ENCODE measurements around the gene ATRNL1. TPM values are rescaled to one million over a fixed set of nuclear protein-coding genes. Genes with fewer than 3 reads are reported as not detected.

The ATRNL1 gene
- total RNA-seq, 2 donors from 2014 or later: 4.1 to 4.5 TPM

- H3K4me3 ChIP-seq: no peak overlapping the region
- H3K4me1 ChIP-seq: no peaks in the 10 kb centered on the region
- H3K27me3 ChIP-seq: no peaks in the 10 kb centered on the region
- no peak overlapping the region for H3K27ac ChIP-seq
- H3K36me3 ChIP-seq: no peaks in the 10 kb centered on the region
- TF ChIP-seq, protein P1, sequence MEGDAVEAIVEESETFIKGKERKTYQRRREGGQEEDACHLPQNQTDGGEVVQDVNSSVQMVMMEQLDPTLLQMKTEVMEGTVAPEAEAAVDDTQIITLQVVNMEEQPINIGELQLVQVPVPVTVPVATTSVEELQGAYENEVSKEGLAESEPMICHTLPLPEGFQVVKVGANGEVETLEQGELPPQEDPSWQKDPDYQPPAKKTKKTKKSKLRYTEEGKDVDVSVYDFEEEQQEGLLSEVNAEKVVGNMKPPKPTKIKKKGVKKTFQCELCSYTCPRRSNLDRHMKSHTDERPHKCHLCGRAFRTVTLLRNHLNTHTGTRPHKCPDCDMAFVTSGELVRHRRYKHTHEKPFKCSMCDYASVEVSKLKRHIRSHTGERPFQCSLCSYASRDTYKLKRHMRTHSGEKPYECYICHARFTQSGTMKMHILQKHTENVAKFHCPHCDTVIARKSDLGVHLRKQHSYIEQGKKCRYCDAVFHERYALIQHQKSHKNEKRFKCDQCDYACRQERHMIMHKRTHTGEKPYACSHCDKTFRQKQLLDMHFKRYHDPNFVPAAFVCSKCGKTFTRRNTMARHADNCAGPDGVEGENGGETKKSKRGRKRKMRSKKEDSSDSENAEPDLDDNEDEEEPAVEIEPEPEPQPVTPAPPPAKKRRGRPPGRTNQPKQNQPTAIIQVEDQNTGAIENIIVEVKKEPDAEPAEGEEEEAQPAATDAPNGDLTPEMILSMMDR (IDR thresholded peaks at IDR 0.05): no peak
- no peaks in the 10 kb centered on the region for H3K9me3 ChIP-seq
- DNase-seq (ENCODE audit: low spot score): no peak
Observed at GRCh38 chr10:115606086-115606485, 512.9 kb downstream of the ATRNL1 start.

DNA sequence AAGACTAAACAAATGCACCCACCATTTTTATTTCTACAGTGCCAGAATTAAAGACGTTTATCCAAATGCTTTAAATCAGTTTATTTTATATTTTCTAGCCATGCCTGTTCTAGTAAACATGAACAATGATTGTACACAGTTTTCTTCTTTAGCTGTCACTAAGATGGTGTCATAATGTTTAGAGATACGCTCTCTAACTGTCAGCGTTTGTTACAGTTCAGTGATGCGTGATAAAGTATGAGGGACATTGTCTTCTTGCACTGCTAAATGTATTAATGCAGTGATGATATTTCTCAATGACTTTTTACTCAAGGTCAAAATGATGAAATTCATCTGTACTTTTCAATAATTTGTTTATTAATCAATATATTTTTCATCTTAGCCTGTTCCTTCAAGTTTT is 513.6 kb downstream of the ATRNL1 start:
- TF ChIP-seq, protein P1 (IDR thresholded peaks at IDR 0.05): no peak

DNA sequence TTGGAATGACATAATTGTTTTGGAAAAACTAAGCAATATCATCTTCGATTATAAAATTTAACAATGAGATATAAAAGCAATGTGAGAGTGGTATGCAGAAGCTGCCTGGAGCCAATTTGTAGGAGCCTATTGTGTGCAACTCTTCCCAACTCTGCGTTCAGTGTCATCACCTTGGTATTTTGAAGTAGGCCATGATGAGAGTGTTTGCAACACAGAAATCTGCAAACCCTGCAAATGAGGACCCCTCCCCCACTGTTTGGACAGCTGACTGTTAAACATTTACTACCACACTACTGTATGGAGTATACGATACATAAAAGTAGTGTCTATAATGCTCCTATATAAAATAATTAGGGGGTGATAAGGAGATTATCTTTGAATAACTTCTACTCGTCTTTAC is 531.3 kb downstream of the ATRNL1 start:
- peaks cover 0 to 7% of the 10 kb centered on the region in 2 donors for H3K9me3 ChIP-seq
- no peaks in the 10 kb centered on the region for H3K36me3 ChIP-seq
- no peak for DNase-seq (ENCODE audit: low spot score)
- H3K27me3 ChIP-seq: no peaks in the 10 kb centered on the region
- no peak overlapping the region for H3K4me3 ChIP-seq
- H3K27ac ChIP-seq: no peak overlapping the region
- TF ChIP-seq, protein P1 (IDR thresholded peaks at IDR 0.05): no peak
- H3K4me1 ChIP-seq: no peaks in the 10 kb centered on the region

More for the DNA sequence above, 513.6 kb downstream of the ATRNL1 start:
- Histone ChIP-seq H3K27me3 (no peaks in the 10 kb centered on the region), H3K4me3 (no peak overlapping the region), H3K4me1 (no peaks in the 10 kb centered on the region), H3K9me3 (no peaks in the 10 kb centered on the region), H3K27ac (no peak overlapping the region), H3K36me3 (no peaks in the 10 kb centered on the region)
- DNase-seq (ENCODE audit: low spot score): no peak

- Histone ChIP-seq H3K9me3 (no peaks in the 10 kb centered on the region), H3K27ac (no peak overlapping the region), H3K27me3 (no peaks in the 10 kb centered on the region), H3K4me1 (no peaks in the 10 kb centered on the region), H3K36me3 (no peaks in the 10 kb centered on the region), H3K4me3 (no peak overlapping the region)
- TF ChIP-seq, protein P1 (IDR thresholded peaks at IDR 0.05): no peak
- no peak for DNase-seq (ENCODE audit: low spot score)
Observed at GRCh38 chr10:115628616-115629015, 535.5 kb downstream of the ATRNL1 start.

GRCh38 chr10:115638246-115638645 is 545.1 kb downstream of the ATRNL1 start:
- Histone ChIP-seq H3K9me3 (no peaks in the 10 kb centered on the region), H3K36me3 (no peaks in the 10 kb centered on the region), H3K4me3 (no peak overlapping the region), H3K27ac (no peak overlapping the region), H3K4me1 (no peaks in the 10 kb centered on the region), H3K27me3 (no peaks in the 10 kb centered on the region)
- no peak for DNase-seq (ENCODE audit: low spot score)
- TF ChIP-seq, protein P1 (IDR thresholded peaks at IDR 0.05): no peak

- Histone ChIP-seq H3K36me3 (no peaks in the 10 kb centered on the region), H3K27me3 (no peaks in the 10 kb centered on the region), H3K27ac (no peak overlapping the region), H3K4me1 (no peaks in the 10 kb centered on the region), H3K9me3 (no peaks in the 10 kb centered on the region), H3K4me3 (no peak overlapping the region)
- TF ChIP-seq, protein P1 (IDR thresholded peaks at IDR 0.05): no peak
- no peak for DNase-seq (ENCODE audit: low spot score)
Observed at GRCh38 chr10:115649217-115649616, 556.1 kb downstream of the ATRNL1 start.

Data from right atrium auricular region (tissue), 2 donors.